ENCODE measurements around the gene OR10A4.

GRCh38 chr11:6876914-6877313 is 489 bp downstream of the OR10A4 start:
- TF ChIP-seq POLR2A (IDR thresholded peaks at IDR 0.05; ENCODE audit: low read length), result no peak
- no peak for TF ChIP-seq GATA1 (IDR thresholded peaks at IDR 0.05; ENCODE audit: low read depth, low read length)

Measured in erythroblast (primary cell).